ENCODE measurements around the gene B9D1. TPM values are rescaled to one million over a fixed set of nuclear protein-coding genes. Genes with fewer than 3 reads are reported as not detected.

Gene B9D1
- polyA plus RNA-seq, 1 of the 3 experiments (the other 2 are of a cell fraction): 81.6 TPM

DNA sequence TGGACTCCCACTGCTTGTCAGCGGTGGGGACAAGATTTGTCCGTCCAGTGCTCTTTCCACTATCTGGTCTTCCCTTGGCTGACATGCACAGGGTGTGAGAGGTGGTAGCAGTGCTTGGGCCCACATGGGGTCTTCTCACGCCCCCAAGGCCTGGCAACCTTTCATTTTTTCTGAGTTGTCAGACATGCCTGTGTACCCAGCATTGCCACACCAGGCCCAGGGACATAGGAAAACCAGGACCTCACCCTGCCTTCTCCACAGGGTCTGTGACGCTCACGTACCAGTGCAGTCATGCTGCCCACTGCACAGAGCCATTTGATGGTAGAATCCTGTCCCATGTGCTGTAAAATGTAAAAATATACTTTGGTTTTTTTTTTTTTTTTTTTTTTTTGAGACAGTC lies 57.8 kb downstream of the B9D1 start:
- no peaks in the 10 kb centered on the region for H3K9me3 ChIP-seq
- no peak for TF ChIP-seq POLR2AphosphoS5 (IDR thresholded peaks at IDR 0.05; ENCODE audit: low read depth, low read length)
- TF ChIP-seq PBX3 (IDR thresholded peaks at IDR 0.05): no peak
- TF ChIP-seq RXRA (IDR thresholded peaks at IDR 0.05; ENCODE audit: borderline replicate concordance, low read depth): no peak
- no peak for TF ChIP-seq GABPA (IDR thresholded peaks at IDR 0.05; ENCODE audit: low read depth)
- TF ChIP-seq NRF1 (IDR thresholded peaks at IDR 0.05; ENCODE audit: low read depth, low read length): no peak
- TF ChIP-seq FOSL2 (IDR thresholded peaks at IDR 0.05; ENCODE audit: borderline replicate concordance, low read depth): no peak
- TF ChIP-seq RFX5 (IDR thresholded peaks at IDR 0.05; ENCODE audit: low read length): no peak
- TF ChIP-seq MAX (IDR thresholded peaks at IDR 0.05; ENCODE audit: low read depth): no peak
- no peak for TF ChIP-seq EP300 (IDR thresholded peaks at IDR 0.05; ENCODE audit: borderline replicate concordance in 1 of 2, low read depth in 1 of 2, low read length in 1 of 2)
- no peak for TF ChIP-seq TAF1 (IDR thresholded peaks at IDR 0.05; ENCODE audit: borderline replicate concordance, low read depth, low read length)
- TF ChIP-seq GATA2 (CRISPR knock-in tag; IDR thresholded peaks at IDR 0.05): no peak
- TF ChIP-seq SMC3 (IDR thresholded peaks at IDR 0.05; ENCODE audit: low read depth, low read length): no peak
- H3K36me3 ChIP-seq (replicated peaks in 1 of 2; ENCODE audit: control insufficient read depth in 1 of 2, insufficient read depth in 2 of 2, low read length in 1 of 2): peaks cover 0 to 5% of the 10 kb centered on the region in 2 experiments
- no peak overlapping the region for H3K4me3 ChIP-seq (ENCODE audit: low read depth in 2 of 2, low read length in 1 of 2)
- no peak overlapping the region for H3K4me2 ChIP-seq
- no peaks in the 10 kb centered on the region for H3K9me2 ChIP-seq
- no peak overlapping the region for H3K9ac ChIP-seq
- DNase-seq: no peak
- H3K79me2 ChIP-seq (ENCODE audit: insufficient read depth): peaks cover 18% of the 10 kb centered on the region; the same call in 1 of the 2 replicates
- H2AFZ ChIP-seq (ENCODE audit: low read depth): no peak overlapping the region
- no peaks in the 10 kb centered on the region for H3F3A ChIP-seq (replicated peaks; ENCODE audit: insufficient read depth)
- no peaks in the 10 kb centered on the region for H3K27me3 ChIP-seq (ENCODE audit: insufficient read depth)
- H4K20me1 ChIP-seq (ENCODE audit: insufficient read depth): 0 out of 2 replicates have a peak, but pooled peaks cover 7% of the 10 kb centered on the region
- 93% methylated on average over 5 of the region's 5 CpGs for WGBS (ENCODE audit: low lambda C conversion rate)
- no peak overlapping the region for H3K27ac ChIP-seq (ENCODE audit: low read depth in 2 of 2, low read length in 1 of 2)
- POLR2A ChIA-PET: no interaction called here
- CTCF ChIA-PET: interaction anchor here (1.6 kb wide), 1 partner anchor 15 kb away, joined by 4 read pairs; no protein-coding TSS in a partner anchor
- H3K4me1 ChIP-seq (ENCODE audit: control insufficient read depth in 1 of 2, insufficient read depth in 2 of 2, low read depth in 1 of 2, low read length in 1 of 2): peaks cover 6 to 13% of the 10 kb centered on the region in 2 experiments; a peak in 2 of 4 replicates

DNA sequence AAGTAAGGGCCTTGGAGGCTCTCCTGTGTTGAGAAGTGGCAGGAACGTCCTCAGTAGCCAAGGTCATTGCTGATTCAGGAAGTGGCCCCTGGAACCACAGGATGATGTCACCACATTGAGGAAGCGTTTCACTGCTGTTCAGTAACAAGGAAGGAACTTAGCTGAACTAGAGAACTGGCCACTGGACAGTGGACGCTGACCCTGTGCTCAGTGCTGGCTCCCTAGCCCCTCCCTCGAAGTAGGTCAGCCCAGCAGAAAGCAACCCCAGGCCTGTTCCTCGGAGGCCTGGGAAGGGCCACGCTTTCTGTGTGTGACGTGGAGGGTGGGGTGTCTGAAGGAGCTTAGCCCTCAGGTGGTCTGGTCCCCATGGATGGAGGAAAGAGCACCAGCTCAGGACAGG lies 58.3 kb downstream of the B9D1 start:
- DNase-seq: no peak
- POLR2A ChIA-PET: no interaction called here
- Histone ChIP-seq H3K9ac (no peak overlapping the region), H3K27me3 (ENCODE audit: insufficient read depth) (no peaks in the 10 kb centered on the region), H3K27ac (ENCODE audit: low read depth in 2 of 2, low read length in 1 of 2) (no peak overlapping the region), H3K9me2 (no peaks in the 10 kb centered on the region), H3K4me3 (ENCODE audit: low read depth in 2 of 2, low read length in 1 of 2) (no peak overlapping the region), H2AFZ (ENCODE audit: low read depth) (no peak overlapping the region), H3K36me3 (replicated peaks in 1 of 2; ENCODE audit: control insufficient read depth in 1 of 2, insufficient read depth in 2 of 2, low read length in 1 of 2) (peaks cover 0 to 3% of the 10 kb centered on the region in 2 experiments), H4K20me1 (ENCODE audit: insufficient read depth) (0 out of 2 replicates have a peak, but pooled peaks cover 8% of the 10 kb centered on the region), H3K79me2 (ENCODE audit: insufficient read depth) (peaks cover 23% of the 10 kb centered on the region; the same call in 1 of the 2 replicates), H3K4me1 (ENCODE audit: control insufficient read depth in 1 of 2, insufficient read depth in 2 of 2, low read depth in 1 of 2, low read length in 1 of 2) (peaks cover 6 to 10% of the 10 kb centered on the region in 2 experiments; a peak in 2 of 4 replicates), H3F3A (replicated peaks; ENCODE audit: insufficient read depth) (no peaks in the 10 kb centered on the region), H3K4me2 (peak overlapping the region; percentile 55), H3K9me3 (no peaks in the 10 kb centered on the region)
- CTCF ChIA-PET: interaction anchor here (0.7 to 1.6 kb wide), 2 partner anchors 14 to 47 kb away, joined by 3 to 4 read pairs; no protein-coding TSS in a partner anchor
- 83% methylated on average over 7 of the region's 7 CpGs for WGBS (ENCODE audit: low lambda C conversion rate)
- TF ChIP-seq MXI1 (IDR thresholded peaks at IDR 0.05; ENCODE audit: low read depth, low read length): no peak
- no peak for TF ChIP-seq USF1 (IDR thresholded peaks at IDR 0.05; ENCODE audit: borderline replicate concordance, low read depth)
- TF ChIP-seq ZBTB33 (IDR thresholded peaks at IDR 0.05; ENCODE audit: borderline replicate concordance, low read depth): no peak
- no peak for TF ChIP-seq MEF2A (IDR thresholded peaks at IDR 0.05; ENCODE audit: borderline replicate concordance, low read depth)
- no peak for TF ChIP-seq SMC3 (IDR thresholded peaks at IDR 0.05; ENCODE audit: low read depth, low read length)
- no peak for TF ChIP-seq NRF1 (IDR thresholded peaks at IDR 0.05; ENCODE audit: low read depth, low read length)
- no peak for TF ChIP-seq GATA2 (CRISPR knock-in tag; IDR thresholded peaks at IDR 0.05)
- no peak; the same call in 1 of the 2 replicates for TF ChIP-seq ELF1 (IDR thresholded peaks at IDR 0.05)
- TF ChIP-seq MAX (IDR thresholded peaks at IDR 0.05; ENCODE audit: low read depth): no peak
- no peak for TF ChIP-seq USF2 (IDR thresholded peaks at IDR 0.05; ENCODE audit: borderline replicate concordance, low read depth, low read length)
- TF ChIP-seq, protein P1, sequence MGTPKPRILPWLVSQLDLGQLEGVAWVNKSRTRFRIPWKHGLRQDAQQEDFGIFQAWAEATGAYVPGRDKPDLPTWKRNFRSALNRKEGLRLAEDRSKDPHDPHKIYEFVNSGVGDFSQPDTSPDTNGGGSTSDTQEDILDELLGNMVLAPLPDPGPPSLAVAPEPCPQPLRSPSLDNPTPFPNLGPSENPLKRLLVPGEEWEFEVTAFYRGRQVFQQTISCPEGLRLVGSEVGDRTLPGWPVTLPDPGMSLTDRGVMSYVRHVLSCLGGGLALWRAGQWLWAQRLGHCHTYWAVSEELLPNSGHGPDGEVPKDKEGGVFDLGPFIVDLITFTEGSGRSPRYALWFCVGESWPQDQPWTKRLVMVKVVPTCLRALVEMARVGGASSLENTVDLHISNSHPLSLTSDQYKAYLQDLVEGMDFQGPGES (IDR thresholded peaks at IDR 0.05; ENCODE audit: low read depth, low read length): no peak
- TF ChIP-seq FOSL2 (IDR thresholded peaks at IDR 0.05; ENCODE audit: borderline replicate concordance, low read depth): no peak
- TF ChIP-seq GABPA (IDR thresholded peaks at IDR 0.05; ENCODE audit: low read depth): no peak
- no peak for TF ChIP-seq JUND (IDR thresholded peaks at IDR 0.05)
- no peak for TF ChIP-seq CHD2 (IDR thresholded peaks at IDR 0.05; ENCODE audit: low read length, partially characterized antibody)

Data from SK-N-SH (cell line).